ENCODE data around the gene AMOT. TPM values are rescaled to one million over a fixed set of nuclear protein-coding genes. Genes with fewer than 3 reads are reported as not detected.

The AMOT gene
- total RNA-seq, 1 donor from 2014 or later, result 3.8 TPM

GRCh38 chrX:112816908-112817307 is 23.7 kb downstream of the AMOT start:
- Histone ChIP-seq H3K27ac (no peak overlapping the region), H2AFZ (replicated peaks) (no peak overlapping the region), H3F3A (ENCODE audit: low read depth) (no peaks in the 10 kb centered on the region), H3K9me3 (ENCODE audit: low read depth) (no peaks in the 10 kb centered on the region), H3K36me3 (no peaks in the 10 kb centered on the region), H3K4me1 (peaks cover 24% of the 10 kb centered on the region), H3K4me2 (no peak overlapping the region), H3K4me3 (no peak overlapping the region), H3K27me3 (no peaks in the 10 kb centered on the region), H3K9ac (no peak overlapping the region), H4K20me1 (ENCODE audit: low read depth) (no peaks in the 10 kb centered on the region), H3K79me2 (ENCODE audit: low read depth) (no peaks in the 10 kb centered on the region)
- no peak for DNase-seq (ENCODE audit: low spot score)
- Mint-ChIP-seq H3K4me3 (no peak overlapping the region), H3K9me3 (no peaks in the 10 kb centered on the region), H3K27ac (no peak overlapping the region), H3K27me3 (ENCODE audit: insufficient read depth, low read depth) (peaks cover 6% of the 10 kb centered on the region), H3K4me1 (peaks cover 38% of the 10 kb centered on the region), H3K36me3 (peaks cover 44% of the 10 kb centered on the region)
- TF ChIP-seq CTCF (IDR thresholded peaks at IDR 0.05), result no peak
- no peak for TF ChIP-seq EZH2 (IDR thresholded peaks at IDR 0.05)
- no peak for TF ChIP-seq EZH2phosphoT487 (IDR thresholded peaks at IDR 0.05)

- H3K27ac Mint-ChIP-seq, result no peak overlapping the region
Measured at GRCh38 chrX:112814496-112814895, 26.1 kb downstream of the AMOT start.

GRCh38 chrX:112812741-112813140 is 27.9 kb downstream of the AMOT start:
- TF ChIP-seq EZH2 (IDR thresholded peaks at IDR 0.05) (no peak), CTCF (IDR thresholded peaks at IDR 0.05) (no peak), EZH2phosphoT487 (IDR thresholded peaks at IDR 0.05) (no peak)
- Mint-ChIP-seq H3K4me1 (peaks cover 29% of the 10 kb centered on the region), H3K4me3 (no peak overlapping the region), H3K9me3 (no peaks in the 10 kb centered on the region), H3K36me3 (peaks cover 62% of the 10 kb centered on the region), H3K27ac (no peak overlapping the region), H3K27me3 (ENCODE audit: insufficient read depth, low read depth) (no peaks in the 10 kb centered on the region)
- H3K36me3 ChIP-seq, result no peaks in the 10 kb centered on the region
- no peaks in the 10 kb centered on the region for H3K79me2 ChIP-seq (ENCODE audit: low read depth)
- H3K9ac ChIP-seq, result no peak overlapping the region
- H3K9me3 ChIP-seq (ENCODE audit: low read depth), result no peaks in the 10 kb centered on the region
- no peak overlapping the region for H3K4me2 ChIP-seq
- no peak for DNase-seq (ENCODE audit: low spot score)
- H3F3A ChIP-seq (ENCODE audit: low read depth), result peaks cover 9% of the 10 kb centered on the region
- H2AFZ ChIP-seq (replicated peaks), result no peak overlapping the region
- no peaks in the 10 kb centered on the region for H4K20me1 ChIP-seq (ENCODE audit: low read depth)
- no peak overlapping the region for H3K4me3 ChIP-seq
- H3K4me1 ChIP-seq, result peaks cover 30% of the 10 kb centered on the region
- no peak overlapping the region for H3K27ac ChIP-seq
- no peaks in the 10 kb centered on the region for H3K27me3 ChIP-seq

More at GRCh38 chrX:112814496-112814895, 26.1 kb downstream of the AMOT start:
- no peaks in the 10 kb centered on the region for H4K20me1 ChIP-seq (ENCODE audit: low read depth)
- no peaks in the 10 kb centered on the region for H3K9me3 ChIP-seq (ENCODE audit: low read depth)
- no peaks in the 10 kb centered on the region for H3K79me2 ChIP-seq (ENCODE audit: low read depth)
- no peak overlapping the region for H2AFZ ChIP-seq (replicated peaks)
- H3K27ac ChIP-seq, result no peak overlapping the region
- H3K27me3 ChIP-seq, result no peaks in the 10 kb centered on the region
- peak overlapping the region; percentile 31 for H3K4me2 ChIP-seq
- H3K4me3 ChIP-seq, result no peak overlapping the region
- Mint-ChIP-seq H3K9me3 (no peaks in the 10 kb centered on the region), H3K4me3 (no peak overlapping the region), H3K27me3 (ENCODE audit: insufficient read depth, low read depth) (peaks cover 6% of the 10 kb centered on the region), H3K36me3 (peaks cover 52% of the 10 kb centered on the region), H3K4me1 (peaks cover 27% of the 10 kb centered on the region)
- peaks cover 26% of the 10 kb centered on the region for H3K4me1 ChIP-seq
- no peak overlapping the region for H3K9ac ChIP-seq
- DNase-seq (ENCODE audit: low spot score), result peak; percentile 6
- no peaks in the 10 kb centered on the region for H3K36me3 ChIP-seq
- no peaks in the 10 kb centered on the region for H3F3A ChIP-seq (ENCODE audit: low read depth)
- TF ChIP-seq EZH2phosphoT487 (IDR thresholded peaks at IDR 0.05) (no peak), CTCF (IDR thresholded peaks at IDR 0.05) (no peak), EZH2 (IDR thresholded peaks at IDR 0.05) (no peak)

All from neural progenitor cell (in vitro differentiated cells).